ENCODE results near the gene P2RY11.

DNA sequence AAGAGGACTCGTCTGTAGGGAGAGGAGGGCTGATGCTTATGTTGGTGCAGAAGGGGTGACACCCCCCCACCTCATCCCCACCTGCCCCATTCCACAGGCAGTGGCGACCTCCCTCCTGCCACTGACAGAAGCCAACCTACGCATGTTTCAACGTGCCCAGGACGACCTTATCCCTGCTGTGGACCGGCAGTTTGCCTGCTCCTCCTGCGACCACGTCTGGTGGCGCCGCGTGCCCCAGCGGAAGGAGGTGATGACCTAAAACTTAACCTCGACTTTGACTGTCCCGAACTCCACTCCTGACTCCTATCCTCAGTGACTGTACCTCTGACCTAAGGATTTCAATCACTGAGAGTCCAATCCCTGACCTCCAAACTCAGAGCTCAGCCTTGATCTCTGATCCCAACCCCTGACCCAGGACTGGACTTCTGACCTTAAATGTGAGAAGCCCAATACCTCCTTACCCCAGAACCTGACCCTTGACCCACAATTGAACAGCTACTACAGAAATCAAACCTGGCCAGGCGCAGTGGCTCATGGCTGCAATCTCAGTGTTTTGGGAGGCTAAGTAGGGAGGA is 21.6 kb upstream of the P2RY11 start:
- no peak for TF ChIP-seq EZH2 (IDR thresholded peaks at IDR 0.05; ENCODE audit: low read depth, unreplicated experiment)
- no peak for TF ChIP-seq CTCF (conservative IDR thresholded peaks at IDR 0.05; ENCODE audit: low read depth in 2 of 2)
- no peak for TF ChIP-seq POLR2AphosphoS5 (IDR thresholded peaks at IDR 0.05; ENCODE audit: low read depth)
- no peak for TF ChIP-seq JUNB (IDR thresholded peaks at IDR 0.05; ENCODE audit: unreplicated experiment)
- no peak for TF ChIP-seq ZNF331 (CRISPR knock-in tag; IDR thresholded peaks at IDR 0.05; ENCODE audit: low read depth)
- no peak for TF ChIP-seq NANOG (IDR thresholded peaks at IDR 0.05; ENCODE audit: borderline replicate concordance)
